Measurements from ENCODE around the gene SCN9A. TPM values are rescaled to one million over a fixed set of nuclear protein-coding genes. Genes with fewer than 3 reads are reported as not detected.

SCN9A gene
- total and polyA plus RNA-seq, 2 of the 8 experiments (the other 6 are each of a cell fraction or from before 2014, with no cell fraction given), result 1.6 to 6.2 TPM

DNA sequence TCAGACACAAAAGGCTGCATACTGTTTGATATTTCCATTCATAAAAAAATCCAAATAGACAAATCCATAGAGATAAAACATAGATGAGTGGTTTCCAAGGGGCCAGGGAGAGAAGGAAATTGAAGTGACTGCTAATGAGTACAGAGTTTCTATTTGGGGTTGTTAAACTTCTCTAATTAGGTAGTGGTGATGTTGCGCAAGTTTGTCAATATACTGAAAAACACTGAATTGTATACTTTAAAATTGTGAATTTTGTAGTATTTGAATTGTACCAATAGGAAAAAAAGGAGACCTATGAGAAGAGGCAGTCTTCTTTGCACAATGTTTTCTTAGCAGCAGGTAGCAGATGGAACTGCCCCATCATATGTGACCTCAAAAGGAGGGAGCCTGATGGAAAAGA is 71.1 kb downstream of the SCN9A start:
- FAIRE-seq (peak; percentile 45), DNase-seq (ENCODE audit: low read depth in 1 of 2, low spot score in 2 of 2) (no peak)
- Histone ChIP-seq H3K9me3 (ENCODE audit: insufficient read depth in 2 of 2, low read depth in 1 of 2, low read length in 1 of 2) (no peaks in the 10 kb centered on the region), H3K4ac (replicated peaks; ENCODE audit: insufficient read length, low read depth, low read length) (no peak overlapping the region), H2BK5ac (ENCODE audit: low read depth, low read length) (no peak overlapping the region), H3K23me2 (ENCODE audit: low read depth, low read length) (no peaks in the 10 kb centered on the region; the same call in 1 of the 2 replicates), H3K79me1 (ENCODE audit: low read depth, low read length) (no peaks in the 10 kb centered on the region), H3K27me3 (replicated peaks in 1 of 4; ENCODE audit: control insufficient read depth in 3 of 4, extremely low read depth in 1 of 4, insufficient read depth in 3 of 4, low read length in 3 of 4) (no peaks in the 10 kb centered on the region), H3K14ac (ENCODE audit: insufficient read length) (no peak overlapping the region), H3K56ac (replicated peaks; ENCODE audit: insufficient read length, low read depth, low read length) (no peak overlapping the region), H2BK120ac (replicated peaks; ENCODE audit: low read depth, low read length) (no peak overlapping the region), H4K8ac (ENCODE audit: extremely low read depth, insufficient read depth, low read length) (no peak overlapping the region), H4K91ac (replicated peaks; ENCODE audit: insufficient read length, low read length) (no peak overlapping the region), H3K18ac (ENCODE audit: extremely low read depth, low read length) (no peak overlapping the region), H3K4me1 (replicated peaks in 1 of 4; ENCODE audit: control insufficient read depth in 3 of 4, insufficient read depth in 4 of 4, low read length in 3 of 4) (no peaks in the 10 kb centered on the region), H3K4me3 (ENCODE audit: extremely low read depth in 1 of 4, insufficient read depth in 2 of 4, low read depth in 3 of 4, low read length in 4 of 4) (no peak overlapping the region), H3K23ac (ENCODE audit: insufficient read length) (no peak overlapping the region), H2BK12ac (ENCODE audit: low read depth, low read length) (no peak overlapping the region), H2BK15ac (ENCODE audit: low read length) (no peak overlapping the region), H3K79me2 (ENCODE audit: control insufficient read depth in 1 of 2, insufficient read depth in 2 of 2, low read length in 2 of 2) (no peaks in the 10 kb centered on the region), H4K20me1 (replicated peaks in 1 of 2; ENCODE audit: control insufficient read depth in 1 of 2, insufficient read depth in 2 of 2, low read length in 2 of 2) (no peaks in the 10 kb centered on the region), H3K36me3 (ENCODE audit: control insufficient read depth in 2 of 4, insufficient read depth in 4 of 4, low read length in 3 of 4) (no peaks in the 10 kb centered on the region), H3K4me2 (ENCODE audit: insufficient read depth in 1 of 2, low read depth in 2 of 2, low read length in 2 of 2) (no peak overlapping the region), H2AFZ (ENCODE audit: low read length) (no peak overlapping the region), H4K5ac (ENCODE audit: insufficient read length, low read depth, low read length) (no peak overlapping the region), H3K9ac (replicated peaks in 1 of 4; ENCODE audit: extremely low read depth in 1 of 4, low read depth in 3 of 4, low read length in 3 of 4) (no peak overlapping the region), H2BK20ac (ENCODE audit: low read length) (no peak overlapping the region), H3K27ac (ENCODE audit: low read depth, low read length) (no peak overlapping the region), H2AK5ac (ENCODE audit: low read depth, low read length) (no peak overlapping the region)
- 95% methylated on average over 1 of the region's 1 CpG; no CpG with 5 or more reads in 1 of the 2 experiments for WGBS, 2 experiments (ENCODE audit: extremely low coverage in 1 of 2, insufficient coverage in 1 of 2, insufficient read length in 1 of 2, insufficient replicate concordance in 2 of 2, low coverage in 1 of 2, low lambda C conversion rate in 2 of 2, missing lambda C conversion rate in 1 of 2)
- TF ChIP-seq EP300 (IDR thresholded peaks at IDR 0.05; ENCODE audit: borderline replicate concordance in 1 of 2, low read depth in 2 of 2, low read length in 2 of 2), result no peak
- TF ChIP-seq CEBPB (IDR thresholded peaks at IDR 0.05; ENCODE audit: low read depth, low read length), result peak; percentile 49; the same call in 1 of the 2 replicates
- POLR2A ChIA-PET (ENCODE audit: partially characterized antibody), result no interaction called here
- CTCF ChIA-PET (ENCODE audit: partially characterized antibody), result no interaction called here

Data from H1 (cell line).